Kidney (tissue), 14 donors: Measurements from ENCODE around the gene LMTK2. TPM values are rescaled to one million over a fixed set of nuclear protein-coding genes. Genes with fewer than 3 reads are reported as not detected.

ENCODE experiments used
- DNase-seq, 5 donors: peaks; one replicate each; pipeline ENCODE4 v3.0.0-alpha.2; 2013 to 2020
- FAIRE-seq: peaks from 2 replicates; lab custom pipeline; 2012; peaks lifted over from hg19 to GRCh38; lab: Jason Lieb, UNC
- H3K27ac ChIP-seq, 2 donors: one replicate each; pipeline ENCODE4 v1.7.0; 2013; ENCODE audit warnings: low read depth in 2 of 2, low read length in 2 of 2, inconsistent platforms in 1 of 2
- H3K27me3 ChIP-seq: one replicate; pipeline ENCODE4 v1.7.1; 2013; ENCODE audit warnings: low read length, inconsistent platforms; ENCODE audit not compliant: control insufficient read depth, insufficient read depth
- H3K36me3 ChIP-seq, 3 donors: one replicate each; pipeline versions ENCODE4 v1.7.0 to v1.7.1; 2013; ENCODE audit warnings: low read length in 3 of 3, control low read depth in 1 of 3, inconsistent platforms in 1 of 3; ENCODE audit not compliant: insufficient read depth in 3 of 3, control insufficient read depth in 2 of 3
- H3K4me1 ChIP-seq, 3 donors: one replicate each; pipeline versions ENCODE4 v1.7.0 to v1.7.1; 2013; ENCODE audit warnings: low read length in 3 of 3, inconsistent platforms in 1 of 3, low read depth in 1 of 3; ENCODE audit not compliant: control insufficient read depth in 2 of 3, insufficient read depth in 2 of 3
- H3K4me3 ChIP-seq, 3 donors: one replicate each; pipeline versions ENCODE4 v1.7.0 to v1.8.1; 2013; ENCODE audit warnings: low read length in 3 of 3, control low read depth in 1 of 3, inconsistent platforms in 1 of 3
- H3K9ac ChIP-seq, 3 donors: one replicate each; pipeline versions ENCODE4 v1.7.0 to v1.7.1; 2013; ENCODE audit warnings: low read length in 3 of 3, control low read depth in 1 of 3, inconsistent platforms in 1 of 3
- H3K9me3 ChIP-seq, 3 donors: one replicate each; pipeline versions ENCODE4 v1.7.0 to v1.7.1; 2013; ENCODE audit warnings: low read length in 3 of 3, control low read depth in 1 of 3, inconsistent platforms in 1 of 3; ENCODE audit not compliant: control insufficient read depth in 2 of 3, insufficient read depth in 1 of 3
- intact Hi-C: fragments of 100-400 bp; cut with DNase I; formaldehyde crosslinking; loops from one replicate; pipeline ENCODE4 v1.11.1; 2022
- polyA plus RNA-seq: library from polyadenylated mRNA; stranded (reverse); fragments of 350-450 nt; fragmentation: Illumina TruSeq; extraction: RNeasy Lipid Tissue Mini Kit (QIAGEN cat#74804); gene quantifications from one replicate; pipeline ENCODE4 v1.2.3, GENCODE V29; 2014; ENCODE audit warnings: low read depth, low replicate concordance; ENCODE audit not compliant: insufficient read depth
- total RNA-seq: library from RNA; stranded (reverse); fragmentation: NEBNext Ultra II Directional; extraction: Animal tissue kit (Norgen Biotek cat#: 25700); gene quantifications from one replicate; pipeline ENCODE4 v1.2.1, GENCODE V29; 2021
- TF ChIP-seq, protein P1 (sequence below): IDR thresholded peaks from 3 replicates; pipeline ENCODE4 v1.5.1; 2012; ENCODE audit warnings: mild to moderate bottlenecking, moderate library complexity, borderline replicate concordance; ENCODE audit not compliant: insufficient read depth; ENCODE audit errors: extremely low read depth
- donor health status: control.
- donor health status: control.
- donor health status: control.
- donor health status: control.
- donor health status: control.
- donor health status: DM: yes; HTN: yes; CAD: no.
- donor health status: Normal renal cell carcinoma (clear cell type).

LMTK2 gene
- total and polyA plus RNA-seq, 2 donors from 2014 or later, result 3.3 to 24.8 TPM

DNA sequence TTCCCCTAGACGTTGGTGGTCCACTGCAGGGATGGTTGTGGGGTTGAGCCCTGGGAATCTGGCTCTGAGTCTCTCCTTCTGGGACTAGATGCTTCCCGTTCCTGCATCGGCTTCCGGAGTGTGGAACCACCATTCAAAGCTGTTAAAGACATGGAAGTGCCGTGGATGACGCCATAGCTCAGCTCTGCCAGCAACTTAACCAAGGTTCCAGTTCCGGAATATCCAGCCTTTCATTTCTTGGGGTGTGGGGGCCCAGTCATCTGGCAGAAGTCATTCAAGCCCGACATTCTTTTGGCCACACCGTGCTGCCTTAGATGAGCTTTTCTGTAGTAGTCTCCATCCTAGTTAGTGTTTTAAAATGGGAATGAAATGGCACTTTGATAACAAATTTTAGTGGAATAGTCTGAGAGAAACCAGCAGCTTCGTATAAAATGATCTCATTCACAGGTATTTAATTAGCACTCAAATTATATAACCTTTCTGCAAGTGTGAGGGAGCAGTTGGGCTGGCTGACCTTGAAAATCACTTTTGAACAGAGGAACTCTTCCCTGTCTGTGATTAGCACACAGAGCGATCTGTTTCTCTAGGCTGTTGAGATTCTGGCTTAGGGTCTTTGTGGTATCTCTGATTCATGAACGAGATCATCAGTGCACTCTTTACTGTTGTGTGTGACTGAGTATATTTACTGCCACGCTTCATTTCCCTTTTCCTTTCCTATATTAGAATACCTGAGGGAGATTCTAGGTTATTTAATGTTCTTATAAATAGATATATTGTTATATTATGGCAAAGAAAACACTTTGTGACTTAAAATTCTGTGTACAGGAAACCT is 19.9 kb downstream of the LMTK2 start:
- intact Hi-C loops, result no loop called here
- Histone ChIP-seq H3K27me3 (no peaks in the 10 kb centered on the region), H3K36me3 (no peaks in the 10 kb centered on the region), H3K27ac (peak overlapping the region in 1 of 2 donors; percentile 10), H3K4me1 (peaks cover 0 to 6% (median 2%) of the 10 kb centered on the region in 3 donors), H3K9me3 (no peaks in the 10 kb centered on the region), H3K9ac (no peak overlapping the region), H3K4me3 (no peak overlapping the region)
- no peak for FAIRE-seq
- no peak for DNase-seq
- TF ChIP-seq, protein P1, sequence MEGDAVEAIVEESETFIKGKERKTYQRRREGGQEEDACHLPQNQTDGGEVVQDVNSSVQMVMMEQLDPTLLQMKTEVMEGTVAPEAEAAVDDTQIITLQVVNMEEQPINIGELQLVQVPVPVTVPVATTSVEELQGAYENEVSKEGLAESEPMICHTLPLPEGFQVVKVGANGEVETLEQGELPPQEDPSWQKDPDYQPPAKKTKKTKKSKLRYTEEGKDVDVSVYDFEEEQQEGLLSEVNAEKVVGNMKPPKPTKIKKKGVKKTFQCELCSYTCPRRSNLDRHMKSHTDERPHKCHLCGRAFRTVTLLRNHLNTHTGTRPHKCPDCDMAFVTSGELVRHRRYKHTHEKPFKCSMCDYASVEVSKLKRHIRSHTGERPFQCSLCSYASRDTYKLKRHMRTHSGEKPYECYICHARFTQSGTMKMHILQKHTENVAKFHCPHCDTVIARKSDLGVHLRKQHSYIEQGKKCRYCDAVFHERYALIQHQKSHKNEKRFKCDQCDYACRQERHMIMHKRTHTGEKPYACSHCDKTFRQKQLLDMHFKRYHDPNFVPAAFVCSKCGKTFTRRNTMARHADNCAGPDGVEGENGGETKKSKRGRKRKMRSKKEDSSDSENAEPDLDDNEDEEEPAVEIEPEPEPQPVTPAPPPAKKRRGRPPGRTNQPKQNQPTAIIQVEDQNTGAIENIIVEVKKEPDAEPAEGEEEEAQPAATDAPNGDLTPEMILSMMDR, result no peak

DNA sequence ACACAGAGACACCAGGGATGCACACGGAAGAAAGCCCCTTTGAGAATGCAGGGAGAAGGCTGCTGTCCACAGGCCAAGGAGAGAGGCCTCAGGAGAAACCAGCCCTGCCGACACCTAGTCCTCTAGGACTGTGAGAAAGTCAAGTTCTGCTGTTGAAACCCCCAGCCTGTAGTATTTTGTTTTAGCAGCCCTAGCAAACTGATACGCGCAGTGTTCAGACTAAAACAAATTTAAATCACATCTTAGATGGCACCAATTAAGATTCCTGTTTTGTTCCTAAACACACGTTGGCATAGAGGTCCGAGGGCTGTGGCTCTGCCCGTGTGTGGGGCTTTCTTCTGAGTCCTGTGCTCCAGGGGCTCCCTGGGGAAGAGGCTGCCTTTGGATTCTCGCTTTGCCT is 21.7 kb downstream of the LMTK2 start:
- no peak for DNase-seq
- H3K9me3 ChIP-seq, result no peaks in the 10 kb centered on the region
- intact Hi-C loops, result no loop called here
- no peaks in the 10 kb centered on the region for H3K27me3 ChIP-seq
- no peak overlapping the region for H3K4me3 ChIP-seq
- H3K36me3 ChIP-seq, result no peaks in the 10 kb centered on the region
- H3K9ac ChIP-seq, result no peak overlapping the region
- peaks cover 0 to 16% (median 2%) of the 10 kb centered on the region in 3 donors for H3K4me1 ChIP-seq
- TF ChIP-seq, protein P1, result no peak
- H3K27ac ChIP-seq, result no peak overlapping the region
- FAIRE-seq, result no peak

GRCh38 chr7:98130959-98131358 is 24.3 kb downstream of the LMTK2 start:
- Histone ChIP-seq H3K9ac (no peak overlapping the region), H3K4me3 (no peak overlapping the region), H3K4me1 (peaks cover 0 to 32% (median 2%) of the 10 kb centered on the region in 3 donors), H3K27me3 (no peaks in the 10 kb centered on the region), H3K9me3 (no peaks in the 10 kb centered on the region), H3K27ac (peak overlapping the region; percentile 44 to 52), H3K36me3 (no peaks in the 10 kb centered on the region)
- intact Hi-C loops, result no loop called here
- FAIRE-seq (no peak), DNase-seq (no peak)
- TF ChIP-seq, protein P1, result no peak
